Colonic mucosa (tissue), 4 donors: ENCODE results near the gene TULP4. TPM values are rescaled to one million over a fixed set of nuclear protein-coding genes. Genes with fewer than 3 reads are reported as not detected.
"Not testable (repeated sequence)": the region's sequence is repeated elsewhere in the genome, so short reads cannot be mapped to it uniquely, and the experiment has no call there.

Experiments used
- DNase-seq: peaks from one replicate; pipeline ENCODE4 v3.0.0-alpha.2; 2020
- H3K27ac ChIP-seq: fragments of 200-600 bp; one replicate; pipeline ENCODE4 v1.8.0; 2021
- H3K27me3 ChIP-seq: fragments of 200-600 bp; one replicate; pipeline ENCODE4 v1.8.0; 2021
- H3K36me3 ChIP-seq: fragments of 200-600 bp; one replicate; pipeline ENCODE4 v1.8.0; 2021
- H3K4me1 ChIP-seq: fragments of 200-600 bp; one replicate; pipeline ENCODE4 v1.8.0; 2021; ENCODE audit warnings: mild to moderate bottlenecking
- H3K4me3 ChIP-seq: fragments of 200-600 bp; one replicate; pipeline ENCODE4 v1.8.0; 2021
- H3K9ac ChIP-seq, 2 donors: one replicate each; pipeline ENCODE4 v1.7.0; 2013; ENCODE audit warnings: control low read depth in 2 of 2, low read depth in 2 of 2, low read length in 2 of 2
- H3K9me3 ChIP-seq: fragments of 200-600 bp; one replicate; pipeline ENCODE4 v1.8.0; 2021
- intact Hi-C: fragments of 100-400 bp; cut with DNase I; formaldehyde crosslinking; loops from one replicate; pipeline ENCODE4 v1.14.1; 2022
- total RNA-seq, 2 donors: library from RNA; stranded (reverse); fragmentation: NEBNext Ultra II Directional in 1 of 2; extraction: Animal tissue kit (Norgen Biotek cat#: 25700) in 1 of 2; gene quantifications; one replicate each; pipeline ENCODE4 v1.2.1, GENCODE V29; 2021
- TF ChIP-seq, protein P1 (sequence below): fragments of 200-600 bp; IDR thresholded peaks from one replicate; pipeline ENCODE4 v1.8.0; 2022; ENCODE audit warnings: antibody characterized with exemption, mild to moderate bottlenecking
- donor health status: healthy.
- donor health status: DM: no; HTN: no; CAD: no.
- donor health status: DM: no; HTN: no; CAD: no.

The TULP4 gene
- total RNA-seq, 2 donors from 2014 or later: 63.1 to 68.0 TPM

DNA sequence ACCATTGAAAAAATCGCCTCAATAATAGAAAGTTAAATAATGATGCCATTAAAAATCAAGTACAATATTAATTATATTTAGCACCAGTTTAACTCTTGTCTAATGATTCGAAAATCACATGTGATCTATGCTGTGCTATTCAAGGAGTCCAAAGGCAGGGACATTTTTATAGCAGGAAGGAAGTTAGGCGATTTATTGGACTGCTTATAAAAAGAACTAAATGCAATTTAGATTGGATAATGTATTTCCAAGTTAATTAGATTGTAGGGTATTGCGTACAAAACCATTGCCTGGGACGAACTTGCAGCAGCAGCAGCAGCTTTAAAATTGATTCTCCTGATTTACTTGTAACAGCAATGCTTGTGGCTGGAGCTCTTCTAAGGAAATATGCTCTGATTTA is 160.2 kb downstream of the TULP4 start:
- intact Hi-C loops: no loop called here

DNA sequence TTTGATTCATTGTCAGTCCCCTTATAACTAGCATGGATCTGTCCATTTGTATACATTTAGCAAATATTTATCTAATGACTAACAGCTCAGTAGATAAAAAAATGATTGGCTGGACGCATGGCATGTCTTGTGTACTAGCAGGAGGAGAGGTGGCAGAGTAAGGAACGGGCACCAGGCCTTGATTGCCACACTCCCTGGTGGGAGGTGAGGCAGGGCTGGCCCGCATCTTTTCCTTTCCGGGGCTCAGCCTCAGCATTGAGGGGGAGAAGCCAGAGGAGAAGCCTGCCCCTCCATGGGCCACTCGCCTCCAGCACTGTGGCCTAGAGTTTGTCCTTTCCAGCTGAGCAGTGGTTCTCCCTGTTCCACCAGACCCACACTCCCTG is 162.7 kb downstream of the TULP4 start:
- Histone ChIP-seq H3K36me3 (no peaks in the 10 kb centered on the region), H3K27ac (no peak overlapping the region), H3K27me3 (no peaks in the 10 kb centered on the region), H3K4me3 (no peak overlapping the region), H3K4me1 (no peaks in the 10 kb centered on the region), H3K9ac (no peak overlapping the region), H3K9me3 (no peaks in the 10 kb centered on the region)
- TF ChIP-seq, protein P1, sequence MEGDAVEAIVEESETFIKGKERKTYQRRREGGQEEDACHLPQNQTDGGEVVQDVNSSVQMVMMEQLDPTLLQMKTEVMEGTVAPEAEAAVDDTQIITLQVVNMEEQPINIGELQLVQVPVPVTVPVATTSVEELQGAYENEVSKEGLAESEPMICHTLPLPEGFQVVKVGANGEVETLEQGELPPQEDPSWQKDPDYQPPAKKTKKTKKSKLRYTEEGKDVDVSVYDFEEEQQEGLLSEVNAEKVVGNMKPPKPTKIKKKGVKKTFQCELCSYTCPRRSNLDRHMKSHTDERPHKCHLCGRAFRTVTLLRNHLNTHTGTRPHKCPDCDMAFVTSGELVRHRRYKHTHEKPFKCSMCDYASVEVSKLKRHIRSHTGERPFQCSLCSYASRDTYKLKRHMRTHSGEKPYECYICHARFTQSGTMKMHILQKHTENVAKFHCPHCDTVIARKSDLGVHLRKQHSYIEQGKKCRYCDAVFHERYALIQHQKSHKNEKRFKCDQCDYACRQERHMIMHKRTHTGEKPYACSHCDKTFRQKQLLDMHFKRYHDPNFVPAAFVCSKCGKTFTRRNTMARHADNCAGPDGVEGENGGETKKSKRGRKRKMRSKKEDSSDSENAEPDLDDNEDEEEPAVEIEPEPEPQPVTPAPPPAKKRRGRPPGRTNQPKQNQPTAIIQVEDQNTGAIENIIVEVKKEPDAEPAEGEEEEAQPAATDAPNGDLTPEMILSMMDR: no peak
- DNase-seq: peak; percentile 25
- intact Hi-C loops: no loop called here

More for the DNA sequence above, 160.2 kb downstream of the TULP4 start:
- TF ChIP-seq, protein P1: no peak
- DNase-seq: no peak
- Histone ChIP-seq H3K9me3 (no peaks in the 10 kb centered on the region), H3K4me3 (no peak overlapping the region), H3K4me1 (no peaks in the 10 kb centered on the region), H3K27me3 (no peaks in the 10 kb centered on the region), H3K36me3 (no peaks in the 10 kb centered on the region), H3K27ac (no peak overlapping the region), H3K9ac (no peak overlapping the region)

DNA sequence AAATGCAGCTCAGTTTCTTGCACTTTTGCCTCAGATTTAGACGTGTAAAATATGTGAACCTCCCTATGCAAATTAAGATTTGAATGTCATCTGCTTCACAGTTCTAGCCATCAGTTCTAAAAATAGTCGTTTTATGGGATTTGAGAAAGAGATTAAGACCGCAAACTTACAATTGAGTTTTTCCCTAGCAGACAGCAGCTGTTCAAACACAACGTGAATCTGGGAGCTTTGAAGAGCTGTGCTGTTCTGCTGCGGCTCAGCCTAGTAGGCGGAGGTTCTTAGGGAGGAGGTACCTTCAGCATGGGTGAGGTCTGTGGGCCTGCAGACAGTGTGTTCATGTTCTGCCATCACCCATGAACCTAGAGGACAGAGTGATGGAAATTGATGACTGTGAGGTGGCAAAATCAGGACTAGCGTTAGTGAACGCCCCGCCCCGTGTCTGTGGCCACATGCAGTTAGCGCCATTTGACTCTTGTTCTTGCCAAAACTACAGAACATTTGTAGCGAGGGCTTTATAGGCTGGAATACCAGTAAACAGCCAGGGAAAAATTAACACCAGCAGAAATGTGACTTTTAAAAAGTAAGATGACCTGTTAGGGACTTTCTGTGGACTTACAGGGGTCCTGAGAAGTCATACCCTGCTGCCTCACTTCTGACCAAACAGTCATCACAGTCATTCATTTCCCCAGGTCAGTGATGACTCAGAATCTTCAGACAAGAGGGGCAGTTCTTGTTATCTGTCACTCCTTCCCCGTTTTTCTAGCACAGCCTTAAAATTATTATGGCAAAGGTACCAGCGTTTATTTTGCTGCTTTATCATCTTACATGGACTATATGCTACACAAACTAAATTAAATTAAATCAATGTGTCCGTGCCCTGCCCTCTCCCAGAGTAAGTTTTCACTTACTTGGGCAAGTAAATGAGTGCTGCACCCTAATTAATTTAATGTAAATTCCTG is 163.4 kb downstream of the TULP4 start:
- Histone ChIP-seq H3K4me1 (no peaks in the 10 kb centered on the region), H3K9ac (no peak overlapping the region), H3K36me3 (no peaks in the 10 kb centered on the region), H3K4me3 (no peak overlapping the region), H3K27ac (no peak overlapping the region), H3K27me3 (no peaks in the 10 kb centered on the region), H3K9me3 (no peaks in the 10 kb centered on the region)
- TF ChIP-seq, protein P1: no peak
- DNase-seq: peak; percentile 61
- intact Hi-C loops: no loop called here

DNA sequence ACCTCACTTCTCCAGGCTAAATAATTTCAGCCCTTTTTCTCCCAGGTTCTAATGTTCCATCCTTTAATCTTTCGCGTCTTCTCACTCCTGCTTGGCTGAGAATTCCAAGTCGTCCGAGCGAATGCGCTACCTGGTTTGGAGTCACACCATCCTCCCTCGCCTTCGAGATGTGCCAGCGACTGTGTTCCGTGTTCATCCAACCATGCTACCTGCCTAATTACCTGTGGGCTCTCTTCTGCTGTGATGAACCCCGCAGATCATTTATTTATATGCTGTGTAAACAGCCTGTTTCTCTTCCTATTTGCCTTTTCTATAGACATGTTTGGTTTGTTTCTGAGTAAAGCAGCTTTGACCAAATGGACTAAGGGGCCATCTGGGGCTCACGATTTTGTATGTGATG is 164.1 kb downstream of the TULP4 start:
- H3K9me3 ChIP-seq: no peaks in the 10 kb centered on the region
- TF ChIP-seq, protein P1: no peak
- intact Hi-C loops: no loop called here
- no peak overlapping the region for H3K9ac ChIP-seq
- DNase-seq: no peak
- no peaks in the 10 kb centered on the region for H3K36me3 ChIP-seq
- no peaks in the 10 kb centered on the region for H3K27me3 ChIP-seq
- no peak overlapping the region for H3K4me3 ChIP-seq
- no peak overlapping the region for H3K27ac ChIP-seq
- H3K4me1 ChIP-seq: no peaks in the 10 kb centered on the region

DNA sequence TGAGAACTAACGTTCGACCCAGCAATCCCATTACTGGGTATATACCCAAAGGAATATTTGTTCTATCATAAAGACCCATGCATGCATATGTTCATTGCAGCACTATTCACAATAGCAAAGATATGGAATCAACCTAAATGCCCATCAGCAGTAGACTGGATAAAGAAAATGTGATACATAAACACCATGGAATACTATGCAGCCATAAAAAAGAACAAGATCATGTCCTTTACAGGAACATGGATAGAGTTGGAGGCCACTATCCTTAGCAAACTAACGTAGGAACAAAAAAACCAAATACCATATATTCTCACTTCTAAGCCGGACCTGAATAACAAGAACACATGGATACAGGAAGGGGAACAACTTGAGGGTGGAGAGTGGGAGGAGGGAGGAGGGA is 165.5 kb downstream of the TULP4 start:
- DNase-seq, H3K9ac ChIP-seq, H3K27ac ChIP-seq, H3K4me3 ChIP-seq, H3K4me1 ChIP-seq, H3K36me3 ChIP-seq, intact Hi-C loops, H3K9me3 ChIP-seq, H3K27me3 ChIP-seq: not testable (repeated sequence)

DNA sequence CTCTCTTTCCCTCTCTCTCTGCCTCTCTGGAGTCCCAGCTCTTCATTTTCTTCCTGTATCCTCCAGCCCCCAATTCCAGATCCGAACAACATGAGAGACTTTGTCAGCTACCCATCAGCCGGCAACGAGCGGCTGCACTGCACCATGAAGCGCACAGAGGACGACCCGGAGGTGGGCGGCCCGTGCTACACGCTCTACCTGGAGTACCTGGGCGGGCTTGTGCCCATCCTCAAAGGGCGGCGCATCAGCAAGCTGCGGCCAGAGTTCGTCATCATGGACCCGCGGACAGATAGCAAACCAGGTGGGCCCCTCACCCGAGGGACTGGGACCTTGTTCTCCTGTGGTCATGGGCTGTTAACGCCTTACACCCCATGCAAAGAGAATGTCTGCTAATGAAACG is 168.7 kb downstream of the TULP4 start:
- H3K9me3 ChIP-seq: no peaks in the 10 kb centered on the region
- no peak overlapping the region for H3K27ac ChIP-seq
- no peak overlapping the region for H3K9ac ChIP-seq
- H3K4me1 ChIP-seq: no peaks in the 10 kb centered on the region
- intact Hi-C loops: no loop called here
- no peak overlapping the region for H3K4me3 ChIP-seq
- TF ChIP-seq, protein P1: no peak
- H3K27me3 ChIP-seq: no peaks in the 10 kb centered on the region
- DNase-seq: no peak
- H3K36me3 ChIP-seq: no peaks in the 10 kb centered on the region
